HCT116 (cell line): ENCODE results near the gene ALDH9A1. TPM values are rescaled to one million over a fixed set of nuclear protein-coding genes. Genes with fewer than 3 reads are reported as not detected.

Source experiments
- ATAC-seq: fragments of 200-7000 bp; cut with Tn5 transposase; 2 replicates; pipeline ENCODE4 v1.9.1; 2020; ENCODE audit warnings: mild to moderate bottlenecking, moderate library complexity
- BruUV-seq: library from RNA; stranded (reverse); fragments of 400-500 nt; replicated peaks from 2 replicates; lab custom pipeline; 2021; lab: Mats Ljungman, UMichigan
- CTCF ChIA-PET: fragments of 300-600 bp; sonication (Branson Sonifier 250); formaldehyde crosslinking; loops from one replicate; lab custom pipeline; 2021; ENCODE audit warnings: antibody characterized with exemption; lab: Charles Lee
- POLR2A ChIA-PET: fragments of 300-600, 350-600 bp; sonication (Branson Sonifier 250); formaldehyde crosslinking; loops from one replicate; lab custom pipeline; 2021; ENCODE audit warnings: antibody characterized with exemption; lab: Charles Lee
- RAD21 ChIA-PET, 2 experiments: fragments of 300-600 bp; sonication (Branson Sonifier 250); formaldehyde crosslinking; loops; one replicate each; lab custom pipeline; 2023; ENCODE audit warnings: low total read pairs in 2 of 2; ENCODE audit not compliant: uncharacterized antibody in 2 of 2, unreplicated experiment in 2 of 2, low non-redundant PET in 1 of 2; lab: Charles Lee
- DNase-seq: peaks from one replicate; pipeline ENCODE4 v3.0.0-alpha.2; 2010; ENCODE audit warnings: low read depth, low spot score
- H2AFZ ChIP-seq: fragments of 200-600 bp; shearing (Covaris generic), sonication (generic); 2 replicates; pipeline ENCODE4 v1.6.1; 2017; ENCODE audit warnings: low read depth, mixed run types, mixed read lengths, antibody characterized with exemption, low read length; ENCODE audit not compliant: poor library complexity, severe bottlenecking
- H3K27ac ChIP-seq: 2 replicates; pipeline ENCODE4 v1.5.1; 2012; ENCODE audit warnings: low read depth, low read length
- H3K27me3 ChIP-seq: fragments of 200-600 bp; sonication (generic); 2 replicates; pipeline ENCODE4 v1.6.1; 2016; ENCODE audit warnings: mixed run types, low read length, mixed read lengths; ENCODE audit not compliant: insufficient read depth
- H3K36me3 ChIP-seq, 2 experiments: fragments of 200-500 bp in 1 of 2; fragments of 200-600 bp in 1 of 2; sonication (Bioruptor generic) in 1 of 2; sonication (generic) in 1 of 2; 2 replicates each; pipeline versions ENCODE4 v1.5.1 to v1.6.1; 2014 to 2016; ENCODE audit warnings: low read length in 2 of 2, inconsistent platforms in 1 of 2, mixed read lengths in 1 of 2, mixed run types in 1 of 2; ENCODE audit not compliant: insufficient read depth in 2 of 2, control insufficient read depth in 1 of 2
- H3K4me1 ChIP-seq, 2 experiments: fragments of 200-600 bp in 1 of 2; sonication (generic) in 1 of 2; 2 replicates each; pipeline versions ENCODE4 v1.5.1 to v1.6.1; 2012 to 2017; ENCODE audit warnings: low read length in 2 of 2, inconsistent platforms in 1 of 2, mild to moderate bottlenecking in 1 of 2, mixed read lengths in 1 of 2, mixed run types in 1 of 2, moderate library complexity in 1 of 2; ENCODE audit not compliant: insufficient read depth in 2 of 2, control insufficient read depth in 1 of 2
- H3K4me2 ChIP-seq: fragments of 200-600 bp; sonication (generic); 2 replicates; pipeline ENCODE4 v1.6.1; 2017; ENCODE audit warnings: mixed run types, low read length, mixed read lengths
- H3K4me3 ChIP-seq, 2 experiments: fragments of 200-600 bp in 1 of 2; sonication (generic) in 1 of 2; replicated peaks in 1 of 2; 2 replicates each; pipeline ENCODE4 v1.5.1; 2011 to 2016; ENCODE audit warnings: low read length in 2 of 2, control low read depth in 1 of 2, low read depth in 1 of 2, mild to moderate bottlenecking in 1 of 2, mixed read lengths in 1 of 2, mixed run types in 1 of 2
- H3K79me2 ChIP-seq: fragments of 200-600 bp; sonication (generic); 2 replicates; pipeline ENCODE4 v1.6.1; 2017; ENCODE audit warnings: mild to moderate bottlenecking, mixed run types, low read length, moderate library complexity, mixed read lengths; ENCODE audit not compliant: insufficient read depth
- H3K9ac ChIP-seq: fragments of 200-600 bp; sonication (generic); 2 replicates; pipeline ENCODE4 v1.6.1; 2016; ENCODE audit warnings: low read length, mixed read lengths
- H3K9me2 ChIP-seq: fragments of 200-600 bp; sonication (generic), shearing (Covaris generic); 2 replicates; pipeline ENCODE4 v1.6.1; 2017; ENCODE audit warnings: mixed run types, mild to moderate bottlenecking, moderate library complexity; ENCODE audit not compliant: insufficient read depth
- H3K9me3 ChIP-seq, 2 experiments: fragments of 200-500 bp in 1 of 2; fragments of 200-600 bp in 1 of 2; sonication (Bioruptor generic) in 1 of 2; sonication (generic) in 1 of 2; 2 replicates each; pipeline ENCODE4 v1.6.1; 2014 to 2017; ENCODE audit warnings: low read length in 2 of 2, mixed read lengths in 2 of 2, inconsistent platforms in 1 of 2, low read depth in 1 of 2, mild to moderate bottlenecking in 1 of 2, mixed run types in 1 of 2, moderate library complexity in 1 of 2; ENCODE audit not compliant: control insufficient read depth in 1 of 2, insufficient read depth in 1 of 2
- H4K20me1 ChIP-seq: fragments of 200-600 bp; sonication (generic), shearing (Covaris generic); 2 replicates; pipeline ENCODE4 v1.6.1; 2017; ENCODE audit warnings: mixed run types, mild to moderate bottlenecking, moderate library complexity; ENCODE audit not compliant: insufficient read depth
- CBX3 ChIP-seq: IDR thresholded peaks from 2 replicates; pipeline ENCODE4 v1.6.1; 2012; ENCODE audit warnings: low read depth
- EGR1 ChIP-seq: IDR thresholded peaks from 2 replicates; pipeline ENCODE4 v1.6.1; 2012; ENCODE audit warnings: low read depth
- ELF1 ChIP-seq: IDR thresholded peaks from 2 replicates; pipeline ENCODE4 v1.6.1; 2012; ENCODE audit warnings: low read depth, borderline replicate concordance
- EZH2 ChIP-seq: fragments of 200-600 bp; sonication (generic); IDR thresholded peaks from 2 replicates; pipeline ENCODE4 v1.6.1; 2017; ENCODE audit warnings: antibody characterized with exemption, mixed run types
- EZH2phosphoT487 ChIP-seq: fragments of 200-600 bp; IDR thresholded peaks from 2 replicates; pipeline ENCODE4 v1.6.1; 2018; ENCODE audit warnings: antibody characterized with exemption, borderline replicate concordance
- FOSL1 ChIP-seq: IDR thresholded peaks from 2 replicates; pipeline ENCODE4 v1.6.1; 2012; ENCODE audit warnings: low read depth
- JUND ChIP-seq: IDR thresholded peaks from 2 replicates; pipeline ENCODE4 v1.6.1; 2012
- POLR2A ChIP-seq: IDR thresholded peaks from 2 replicates; pipeline ENCODE4 v1.7.0; 2011; ENCODE audit warnings: borderline replicate concordance; ENCODE audit not compliant: insufficient read depth, insufficient read length; ENCODE audit errors: extremely low read depth
- POLR2AphosphoS5 ChIP-seq: IDR thresholded peaks from 2 replicates; pipeline ENCODE4 v1.6.1; 2011; ENCODE audit warnings: mild to moderate bottlenecking, low read depth, low read length, moderate library complexity
- RAD21 ChIP-seq: IDR thresholded peaks from 2 replicates; pipeline ENCODE4 v1.6.1; 2012; ENCODE audit warnings: low read depth, mild to moderate bottlenecking
- REST ChIP-seq: IDR thresholded peaks from 2 replicates; pipeline ENCODE4 v1.6.1; 2012; ENCODE audit warnings: low read depth
- SIN3A ChIP-seq: IDR thresholded peaks from 2 replicates; pipeline ENCODE4 v1.6.1; 2012; ENCODE audit warnings: low read depth
- SP1 ChIP-seq: IDR thresholded peaks from 2 replicates; pipeline ENCODE4 v1.6.1; 2012; ENCODE audit warnings: low read depth
- TCF7L2 ChIP-seq: IDR thresholded peaks from 2 replicates; pipeline ENCODE4 v1.7.0; 2011; ENCODE audit warnings: borderline replicate concordance, inconsistent platforms; ENCODE audit not compliant: insufficient read depth, insufficient read length; ENCODE audit errors: extremely low read depth
- YY1 ChIP-seq: IDR thresholded peaks from 2 replicates; pipeline ENCODE4 v1.6.1; 2011; ENCODE audit warnings: low read length, low read depth, moderate library complexity, mild to moderate bottlenecking; ENCODE audit not compliant: insufficient replicate concordance; ENCODE audit errors: extremely low read depth
- ZFX ChIP-seq: fragments of 450-650 bp; IDR thresholded peaks from 2 replicates; pipeline ENCODE4 v1.6.1; 2017
- ZNF274 ChIP-seq: fragments of 200-500 bp; sonication (Bioruptor generic); IDR thresholded peaks from 2 replicates; pipeline ENCODE4 v1.6.1; 2014; ENCODE audit warnings: mild to moderate bottlenecking, low read depth, low read length, inconsistent platforms
- intact Hi-C: fragments of 100-400 bp; cut with micrococcal nuclease; formaldehyde crosslinking; loops from 2 replicates; pipeline ENCODE4 v1.10.0; 2022
- total RNA-seq: library from RNA; stranded (reverse); gene quantifications from one replicate; pipeline ENCODE4 v1.2.1, GENCODE V29; 2021; ENCODE audit not compliant: unreplicated experiment
- TF ChIP-seq, protein P1 (sequence below): IDR thresholded peaks from 2 replicates; pipeline ENCODE4 v1.6.1; 2012
- TF ChIP-seq, protein P2 (sequence below): IDR thresholded peaks from 2 replicates; pipeline ENCODE4 v1.6.1; 2012
- TF ChIP-seq, protein P3 (sequence below): IDR thresholded peaks from 2 replicates; pipeline ENCODE4 v1.6.1; 2011; ENCODE audit warnings: mild to moderate bottlenecking, low read length, moderate library complexity; ENCODE audit not compliant: insufficient replicate concordance; ENCODE audit errors: extremely low read depth

The ALDH9A1 gene
- total RNA-seq, 1 experiment from 2014 or later = 46.0 TPM

DNA sequence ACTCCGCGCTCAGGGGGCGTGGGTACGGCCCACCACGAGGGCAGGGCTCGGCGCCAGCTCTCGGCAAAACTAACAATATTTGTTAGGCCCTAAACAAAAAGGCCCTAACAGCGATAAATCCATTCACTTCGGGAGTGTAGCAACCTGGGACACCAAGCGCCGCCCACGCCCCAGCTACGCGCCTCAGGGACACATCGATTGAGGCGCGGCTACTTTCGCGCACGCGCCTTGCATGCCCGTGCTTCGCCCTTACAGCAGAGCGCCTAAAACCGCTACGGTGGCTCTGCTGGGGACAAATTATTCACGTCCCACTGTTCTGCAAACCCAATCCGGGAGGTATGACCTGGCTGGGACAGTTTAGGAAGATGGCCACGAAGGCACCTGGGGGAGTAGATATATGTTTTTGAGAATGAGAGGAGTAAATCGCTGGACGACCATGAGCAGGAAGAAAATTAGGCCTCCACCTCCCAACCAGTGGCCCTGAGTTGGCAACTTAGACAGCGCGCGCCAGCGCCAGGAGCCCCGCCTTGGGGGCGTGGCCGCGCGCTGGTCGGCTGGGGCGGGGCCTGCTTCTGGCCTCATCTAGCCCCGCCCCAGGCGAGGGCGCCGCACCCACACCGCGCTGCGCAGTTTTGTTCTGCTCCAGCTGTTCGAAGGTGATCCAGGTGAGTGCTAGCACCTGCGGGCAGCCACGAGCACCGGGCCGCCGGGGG lies 67.6 kb downstream of the ALDH9A1 start, which contains the start of gene MGST3:
Gene MGST3 (plus strand): TSS at position 606 of the 713 bp plus-strand sequence. CDS start 18,614 bp downstream, outside the sequence.
- Histone ChIP-seq H3K9ac (peak within 1 kb of the TSS; percentile 76), H3K4me2 (peak within 1 kb of the TSS; percentile 95), H3K9me2 (no peaks in the 10 kb centered on the region), H2AFZ (peak within 1 kb of the TSS; percentile 74), H3K36me3 (no peaks in the 10 kb centered on the region), H3K27me3 (no peaks in the 10 kb centered on the region), H3K79me2 (peaks cover 24% of the 10 kb centered on the region), H3K4me1 (peaks cover 10 to 31% of the 10 kb centered on the region in 2 experiments), H4K20me1 (no peaks in the 10 kb centered on the region), H3K9me3 (no peaks in the 10 kb centered on the region), H3K4me3 (peak within 1 kb of the TSS; percentile 87 to 88), H3K27ac (peak within 1 kb of the TSS; percentile 65)
- ChIA-PET RAD21 (interaction anchor here in 1 of 2 experiments (0.5 kb wide), 1 partner anchor 63 kb away, joined by 6 read pairs; no protein-coding TSS in a partner anchor), CTCF (interaction anchor here (1.0 kb wide), 1 partner anchor 264 kb away, joined by 3 read pairs; no protein-coding TSS in a partner anchor), POLR2A (no interaction called here)
- intact Hi-C loops = loop anchor here (2.0 to 5.0 kb wide), 3 partner anchors 30 to 537 kb away; partner anchors contain the start of genes ALDH9A1 and FAM78B
- DNase-seq (peak; percentile 94), ATAC-seq (peak; percentile 89)
- no TSS peak for BruUV-seq
- TF ChIP-seq SIN3A (peak; percentile 89), TCF7L2 (peak; percentile 48), FOSL1 (0 out of 2 replicates have a peak, but pooled peaks have one; percentile 25), JUND (no peak), RAD21 (no peak), CBX3 (peak; percentile 14; the same call in 1 of the 2 replicates), EZH2 (no peak), EGR1 (peak; percentile 99), SP1 (peak; percentile 85), ZNF274 (no peak), REST (no peak), EZH2phosphoT487 (no peak), ELF1 (no peak), ZFX (peak; percentile 68), POLR2A (peak; percentile 78), YY1 (no peak), POLR2AphosphoS5 (peak; percentile 90)
- TF ChIP-seq, protein P1, sequence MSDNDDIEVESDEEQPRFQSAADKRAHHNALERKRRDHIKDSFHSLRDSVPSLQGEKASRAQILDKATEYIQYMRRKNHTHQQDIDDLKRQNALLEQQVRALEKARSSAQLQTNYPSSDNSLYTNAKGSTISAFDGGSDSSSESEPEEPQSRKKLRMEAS = peak; percentile 86
- TF ChIP-seq, protein P2, sequence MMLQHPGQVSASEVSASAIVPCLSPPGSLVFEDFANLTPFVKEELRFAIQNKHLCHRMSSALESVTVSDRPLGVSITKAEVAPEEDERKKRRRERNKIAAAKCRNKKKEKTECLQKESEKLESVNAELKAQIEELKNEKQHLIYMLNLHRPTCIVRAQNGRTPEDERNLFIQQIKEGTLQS = no peak
- TF ChIP-seq, protein P3, sequence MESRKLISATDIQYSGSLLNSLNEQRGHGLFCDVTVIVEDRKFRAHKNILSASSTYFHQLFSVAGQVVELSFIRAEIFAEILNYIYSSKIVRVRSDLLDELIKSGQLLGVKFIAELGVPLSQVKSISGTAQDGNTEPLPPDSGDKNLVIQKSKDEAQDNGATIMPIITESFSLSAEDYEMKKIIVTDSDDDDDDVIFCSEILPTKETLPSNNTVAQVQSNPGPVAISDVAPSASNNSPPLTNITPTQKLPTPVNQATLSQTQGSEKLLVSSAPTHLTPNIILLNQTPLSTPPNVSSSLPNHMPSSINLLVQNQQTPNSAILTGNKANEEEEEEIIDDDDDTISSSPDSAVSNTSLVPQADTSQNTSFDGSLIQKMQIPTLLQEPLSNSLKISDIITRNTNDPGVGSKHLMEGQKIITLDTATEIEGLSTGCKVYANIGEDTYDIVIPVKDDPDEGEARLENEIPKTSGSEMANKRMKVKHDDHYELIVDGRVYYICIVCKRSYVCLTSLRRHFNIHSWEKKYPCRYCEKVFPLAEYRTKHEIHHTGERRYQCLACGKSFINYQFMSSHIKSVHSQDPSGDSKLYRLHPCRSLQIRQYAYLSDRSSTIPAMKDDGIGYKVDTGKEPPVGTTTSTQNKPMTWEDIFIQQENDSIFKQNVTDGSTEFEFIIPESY = peak; percentile 34
